ENCODE results near the gene NXN. TPM values are rescaled to one million over a fixed set of nuclear protein-coding genes. Genes with fewer than 3 reads are reported as not detected.
"Not testable (repeated sequence)": the region's sequence is repeated elsewhere in the genome, so short reads cannot be mapped to it uniquely, and the experiment has no call there.

Gene NXN
- total RNA-seq, 4 donors from 2014 or later, result 2.1 to 14.0 (median 8.6) TPM

GRCh38 chr17:913207-913606 lies 66.4 kb downstream of the NXN start:
- Histone ChIP-seq H3K4me3 (no peak overlapping the region), H3K36me3 (no peaks in the 10 kb centered on the region), H3K27me3 (no peaks in the 10 kb centered on the region), H3K4me1 (peaks cover 0 to 4% (median 0%) of the 10 kb centered on the region in 4 donors), H3K27ac (no peak overlapping the region), H3K9me3 (no peaks in the 10 kb centered on the region)
- no peak for DNase-seq
- TF ChIP-seq POLR2A (IDR thresholded peaks at IDR 0.05), result no peak
- TF ChIP-seq CTCF (IDR thresholded peaks at IDR 0.05), result no peak

GRCh38 chr17:909642-910323 lies 69.8 kb downstream of the NXN start:
- Histone ChIP-seq H3K27ac (peak overlapping the region in 2 of 4 donors; percentile 26 to 65), H3K4me1 (no peaks in the 10 kb centered on the region), H3K4me3 (no peak overlapping the region), H3K36me3 (no peaks in the 10 kb centered on the region), H3K9me3 (no peaks in the 10 kb centered on the region), H3K27me3 (no peaks in the 10 kb centered on the region)
- TF ChIP-seq POLR2A (IDR thresholded peaks at IDR 0.05) (no peak), CTCF (IDR thresholded peaks at IDR 0.05) (no peak)
- peak in 1 of 3 donors; percentile 57 for DNase-seq

GRCh38 chr17:907725-908124 lies 71.9 kb downstream of the NXN start:
- no peaks in the 10 kb centered on the region for H3K27me3 ChIP-seq
- no peak overlapping the region for H3K27ac ChIP-seq
- DNase-seq, result no peak
- TF ChIP-seq POLR2A (IDR thresholded peaks at IDR 0.05) (no peak), CTCF (IDR thresholded peaks at IDR 0.05) (no peak)
- H3K4me1 ChIP-seq, result no peaks in the 10 kb centered on the region
- no peak overlapping the region for H3K4me3 ChIP-seq
- H3K9me3 ChIP-seq, result no peaks in the 10 kb centered on the region
- no peaks in the 10 kb centered on the region for H3K36me3 ChIP-seq

- H3K9me3 ChIP-seq, DNase-seq, H3K4me1 ChIP-seq, H3K36me3 ChIP-seq, H3K4me3 ChIP-seq, H3K27me3 ChIP-seq, H3K27ac ChIP-seq: not testable (repeated sequence)
These were observed 73.9 kb downstream of the NXN start for GRCh38 chr17:905708-906107.

- H3K4me1 ChIP-seq, result no peaks in the 10 kb centered on the region
- TF ChIP-seq POLR2A (IDR thresholded peaks at IDR 0.05), result no peak
- TF ChIP-seq CTCF (IDR thresholded peaks at IDR 0.05), result no peak
- no peak overlapping the region for H3K4me3 ChIP-seq
- H3K36me3 ChIP-seq, result no peaks in the 10 kb centered on the region
- peak overlapping the region in 1 of 4 donors; percentile 31 for H3K27ac ChIP-seq
- DNase-seq, result no peak
- no peaks in the 10 kb centered on the region for H3K27me3 ChIP-seq
- H3K9me3 ChIP-seq, result no peaks in the 10 kb centered on the region
These were observed 75.7 kb downstream of the NXN start for GRCh38 chr17:903691-904481.

- no peaks in the 10 kb centered on the region for H3K9me3 ChIP-seq
- DNase-seq, result no peak
- no peaks in the 10 kb centered on the region for H3K4me1 ChIP-seq
- H3K36me3 ChIP-seq, result no peaks in the 10 kb centered on the region
- H3K27me3 ChIP-seq, result no peaks in the 10 kb centered on the region
- TF ChIP-seq CTCF (IDR thresholded peaks at IDR 0.05) (no peak), POLR2A (IDR thresholded peaks at IDR 0.05) (no peak)
- H3K4me3 ChIP-seq, result no peak overlapping the region
- peak overlapping the region in 2 of 4 donors; percentile 60 to 81 for H3K27ac ChIP-seq
These were observed 77.1 kb downstream of the NXN start for GRCh38 chr17:902463-902862.

Measured in Peyer's patch (tissue), 4 donors.